Activated T-helper 9 cell treated with anti-CD3 and anti-CD28 coated beads, Interleukin-2, amount 50 U/mL, for 16 hours (primary cell): ENCODE results near the gene SLC30A9.

ENCODE experiments used
- DNase-seq: peaks from one replicate; pipeline ENCODE4 v3.0.0-alpha.2; 2020; ENCODE audit warnings: low read depth

Gene SLC30A9

DNA sequence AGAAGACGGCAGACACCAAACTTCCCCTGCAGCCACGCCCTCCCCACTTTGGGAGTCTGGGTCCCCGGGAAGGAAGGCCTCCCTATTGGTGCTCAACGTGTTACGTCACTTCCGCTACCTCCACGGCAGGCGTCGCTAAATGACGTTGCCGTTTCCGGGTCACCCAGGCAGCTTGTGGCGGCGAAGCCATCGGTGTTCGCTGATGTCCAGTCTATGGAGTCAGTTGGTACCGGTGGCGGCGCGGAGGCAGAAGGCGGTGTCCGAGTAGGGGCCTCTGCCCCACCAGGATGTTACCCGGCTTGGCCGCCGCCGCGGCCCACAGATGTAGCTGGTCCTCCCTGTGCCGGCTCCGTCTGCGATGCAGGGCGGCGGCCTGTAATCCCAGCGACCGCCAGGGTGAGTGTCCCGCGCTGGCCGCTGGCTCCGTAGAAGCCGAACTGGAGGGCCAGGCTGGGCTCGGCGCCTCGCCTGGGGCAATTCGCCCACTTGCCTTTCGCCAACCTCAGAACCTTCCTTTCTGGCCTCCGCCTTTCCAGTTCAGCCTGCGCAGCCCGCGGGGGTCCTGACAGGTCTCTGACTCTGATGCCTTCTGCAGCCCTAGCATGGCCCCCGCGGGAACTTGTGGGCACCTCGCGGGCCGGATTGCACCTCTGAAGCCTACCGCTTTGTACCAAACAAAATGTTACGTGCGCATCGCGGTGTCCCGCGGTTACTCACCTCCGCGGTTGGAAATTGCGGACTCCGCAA is at the start of gene SLC30A9:
TSS of gene SLC30A9 (plus strand) at position 166 of the 747 bp plus-strand sequence. CDS start at position 288, 122 bp downstream.
- peak; percentile 87 for DNase-seq

- DNase-seq: no peak
Measured at GRCh38 chr4:41940834-41941233, 49.5 kb upstream of the SLC30A9 start.

DNA sequence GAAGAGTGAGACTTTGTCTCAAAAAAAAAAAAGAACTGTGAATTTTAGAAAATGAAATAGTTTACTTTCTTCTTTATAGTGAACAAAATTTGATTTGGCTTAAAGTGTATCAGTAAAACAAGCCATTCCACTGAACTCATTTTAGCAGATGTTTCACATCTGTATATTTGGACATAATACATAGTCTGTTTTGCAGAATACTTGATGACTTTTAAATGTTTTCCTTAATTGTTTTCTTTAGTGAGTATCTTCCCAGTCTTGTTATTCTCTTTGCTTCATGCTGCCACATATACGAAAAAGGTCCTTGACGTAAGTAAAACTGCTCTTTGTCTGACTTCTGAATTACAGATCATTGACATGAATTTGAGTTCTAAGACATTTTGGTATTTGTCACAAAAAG is 46.8 kb upstream of the SLC30A9 start:
- DNase-seq: no peak

- DNase-seq: no peak
Measured at GRCh38 chr4:41944089-41944488, 46.2 kb upstream of the SLC30A9 start.

GRCh38 chr4:41949531-41949930 is 40.8 kb upstream of the SLC30A9 start:
- DNase-seq: no peak

DNA sequence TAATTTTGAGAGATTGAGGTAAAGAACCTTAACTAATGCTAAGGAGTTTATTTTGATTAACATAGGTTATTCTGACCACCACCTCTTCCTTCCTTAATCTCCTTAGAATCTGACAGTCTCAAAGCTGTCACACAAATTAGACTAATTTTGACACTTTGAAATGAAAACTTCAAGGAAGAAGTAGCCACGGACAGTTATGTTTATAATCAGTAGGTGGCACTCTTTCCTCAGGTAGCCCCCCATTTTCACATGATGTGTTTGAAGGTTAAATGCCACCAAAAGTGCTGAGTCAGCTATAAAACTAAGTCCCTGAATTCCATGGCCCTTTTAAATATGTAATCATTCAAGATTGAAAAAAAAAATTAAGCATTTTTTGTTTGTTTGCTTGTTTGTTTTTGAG is 32.7 kb upstream of the SLC30A9 start:
- DNase-seq: no peak

DNA sequence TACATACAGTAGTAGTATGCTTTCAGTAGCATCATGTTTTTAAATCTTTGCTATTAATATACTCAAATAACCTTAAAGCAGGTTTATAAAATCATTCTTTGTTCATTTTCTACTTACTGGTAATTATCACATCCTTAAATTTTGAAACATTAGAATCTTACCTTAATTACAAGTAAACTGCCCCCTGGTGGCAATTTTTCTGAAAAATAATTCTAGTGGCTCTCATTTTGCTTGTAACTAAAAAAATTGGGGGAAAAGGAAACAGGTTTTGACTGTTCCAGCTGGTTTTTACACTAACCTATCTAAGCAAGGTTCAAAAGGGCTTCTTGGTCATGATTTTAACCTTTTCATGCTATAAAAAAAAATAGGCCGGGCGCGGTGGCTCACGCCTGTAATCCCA is 27.2 kb upstream of the SLC30A9 start:
- DNase-seq: no peak

DNA sequence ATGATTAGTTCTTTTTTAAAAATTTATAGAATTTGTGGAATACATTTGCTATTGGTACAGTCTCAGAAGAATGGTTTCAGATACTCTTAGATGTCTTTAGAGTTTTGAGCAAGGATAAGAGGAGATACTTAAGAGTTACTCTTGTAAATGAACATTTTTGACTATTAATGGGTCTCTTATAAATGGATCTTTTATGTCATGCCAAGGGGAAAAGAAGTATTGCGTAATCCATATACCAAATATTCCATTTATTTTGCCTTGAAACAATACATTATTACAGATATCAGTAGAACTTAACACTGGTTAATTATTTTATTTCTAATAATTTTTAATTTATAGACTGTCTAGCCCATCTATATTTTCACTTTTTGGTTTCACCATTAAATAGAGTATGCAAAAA is 25.9 kb upstream of the SLC30A9 start:
- no peak for DNase-seq

GRCh38 chr4:41967392-41967791 is 22.9 kb upstream of the SLC30A9 start:
- DNase-seq: no peak

GRCh38 chr4:41969671-41970070 is 20.7 kb upstream of the SLC30A9 start:
- no peak for DNase-seq

- DNase-seq: no peak
Measured at GRCh38 chr4:41975341-41975740, 15.0 kb upstream of the SLC30A9 start.

DNA sequence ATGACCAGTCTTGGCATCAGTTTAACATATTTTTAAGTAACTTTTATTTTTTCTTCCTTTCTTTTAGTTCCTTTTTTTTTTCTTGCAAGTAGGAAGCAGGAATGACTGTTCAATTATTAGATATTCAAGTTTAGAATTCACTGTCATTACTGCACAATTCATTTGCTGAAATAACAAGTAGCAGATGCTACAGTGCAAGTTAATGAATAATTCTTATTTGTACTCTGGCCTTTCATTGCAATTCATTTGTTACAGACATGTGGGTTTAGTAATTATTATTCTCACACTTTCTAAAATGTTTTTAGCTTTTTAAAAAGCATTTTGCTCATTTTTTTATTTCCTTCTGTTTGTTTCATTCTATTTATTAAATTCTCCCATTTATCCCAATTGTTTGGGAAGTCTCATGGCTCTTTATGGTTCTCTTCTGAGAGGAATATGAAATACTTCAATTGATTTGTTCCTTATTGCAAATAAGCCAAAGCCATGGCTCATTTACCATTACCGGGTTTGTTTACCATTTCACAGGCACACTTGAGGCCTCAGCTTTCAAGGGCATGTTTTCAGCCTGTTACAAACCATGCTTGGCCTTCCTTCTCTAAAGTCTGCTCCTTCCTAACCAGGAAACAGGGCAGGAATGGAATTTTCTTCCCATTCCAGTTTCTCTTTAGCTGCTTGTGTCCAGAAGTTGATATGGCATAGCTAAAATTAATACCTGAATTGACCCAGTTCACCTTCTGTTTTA is 13.4 kb upstream of the SLC30A9 start:
- DNase-seq: no peak

DNA sequence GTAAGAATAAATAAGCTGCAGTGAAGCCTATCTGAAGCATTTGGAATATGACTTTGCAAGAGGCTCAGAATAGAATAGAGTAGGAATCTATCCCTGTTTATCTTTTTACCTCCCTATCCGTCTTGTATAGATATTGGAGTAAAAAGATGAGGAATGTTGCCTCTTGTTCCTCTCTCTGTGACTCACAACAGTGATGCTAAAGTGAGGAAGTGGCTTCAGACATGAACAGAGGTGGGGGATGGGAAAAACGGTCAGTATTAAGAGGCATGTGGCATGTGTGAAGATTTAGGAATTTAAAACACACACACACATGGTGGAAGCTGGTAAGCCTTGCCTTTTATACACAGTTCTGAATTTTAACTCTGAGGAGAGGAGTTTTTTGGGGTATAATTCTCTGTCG is 12.6 kb upstream of the SLC30A9 start:
- DNase-seq: no peak

- DNase-seq: no peak
Measured at GRCh38 chr4:41981456-41981855, 8.9 kb upstream of the SLC30A9 start, which contains the start of gene DCAF4L1. Gene DCAF4L1 (plus strand): TSS chr4:41981756. CDS start chr4:41981793, 37 bp downstream.

DNA sequence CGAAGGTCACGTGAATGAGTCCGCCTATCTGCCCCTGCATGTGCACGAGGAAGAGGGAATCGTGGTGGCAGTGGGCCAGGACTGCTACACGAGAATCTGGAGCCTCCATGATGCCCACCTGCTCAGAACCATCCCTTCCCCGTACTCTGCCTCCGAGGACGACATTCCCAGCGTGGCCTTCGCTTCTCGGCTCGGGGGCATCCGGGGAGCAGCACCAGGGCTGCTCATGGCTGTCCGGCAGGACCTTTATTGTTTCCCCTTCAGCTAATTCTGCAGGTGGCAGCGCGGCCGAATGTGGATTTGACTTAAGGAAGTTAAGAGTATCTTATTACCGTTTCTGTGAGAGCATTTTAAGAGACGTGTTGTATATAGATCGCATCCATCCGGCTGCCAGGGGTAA is 7.6 kb upstream of the SLC30A9 start:
- DNase-seq: no peak

- DNase-seq: no peak
Measured at GRCh38 chr4:41985151-41985550, 5.2 kb upstream of the SLC30A9 start.

GRCh38 chr4:41989994-41990364 is 351 bp upstream of the SLC30A9 start:
- no peak for DNase-seq

DNA sequence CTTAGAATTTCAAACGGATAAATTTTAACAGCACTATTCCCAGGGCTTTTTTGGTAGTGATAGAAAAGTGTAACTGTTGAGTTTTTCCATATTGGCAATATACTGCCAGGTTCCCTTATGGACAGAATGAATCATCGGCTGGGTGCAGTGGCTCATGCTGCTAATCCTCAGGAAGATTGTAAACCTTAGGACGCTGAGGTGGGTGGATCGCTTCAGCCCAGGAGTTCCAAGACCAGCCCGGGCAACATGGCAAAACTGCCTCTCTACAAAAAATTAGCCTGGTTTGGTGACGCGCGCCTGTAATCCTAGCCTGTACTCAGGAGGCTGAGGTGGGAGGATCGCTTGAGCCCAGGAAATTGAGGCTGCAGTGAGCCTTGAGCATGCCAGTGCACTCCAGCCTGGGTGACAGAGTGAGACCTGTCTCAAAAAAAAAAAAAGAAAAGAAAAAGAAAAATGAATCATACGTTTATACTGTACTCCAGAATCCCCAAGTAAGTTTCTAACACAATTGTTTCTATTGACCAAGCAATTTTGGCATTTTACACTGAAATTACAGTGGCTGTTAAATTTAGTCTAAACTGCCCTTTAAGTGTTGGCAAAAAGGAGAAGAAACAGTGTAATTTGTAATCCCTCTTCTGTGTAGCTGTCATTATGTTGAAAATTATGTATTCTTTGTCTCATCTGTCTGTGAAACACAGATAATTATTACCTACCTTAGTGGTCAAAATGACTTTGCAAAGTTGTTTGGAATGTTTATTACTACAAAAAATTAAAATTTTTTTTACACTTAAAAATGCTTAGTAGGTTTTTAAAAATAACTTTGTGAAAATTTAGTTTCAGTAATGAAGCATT is 1.8 kb downstream of the SLC30A9 start:
- DNase-seq: no peak

DNA sequence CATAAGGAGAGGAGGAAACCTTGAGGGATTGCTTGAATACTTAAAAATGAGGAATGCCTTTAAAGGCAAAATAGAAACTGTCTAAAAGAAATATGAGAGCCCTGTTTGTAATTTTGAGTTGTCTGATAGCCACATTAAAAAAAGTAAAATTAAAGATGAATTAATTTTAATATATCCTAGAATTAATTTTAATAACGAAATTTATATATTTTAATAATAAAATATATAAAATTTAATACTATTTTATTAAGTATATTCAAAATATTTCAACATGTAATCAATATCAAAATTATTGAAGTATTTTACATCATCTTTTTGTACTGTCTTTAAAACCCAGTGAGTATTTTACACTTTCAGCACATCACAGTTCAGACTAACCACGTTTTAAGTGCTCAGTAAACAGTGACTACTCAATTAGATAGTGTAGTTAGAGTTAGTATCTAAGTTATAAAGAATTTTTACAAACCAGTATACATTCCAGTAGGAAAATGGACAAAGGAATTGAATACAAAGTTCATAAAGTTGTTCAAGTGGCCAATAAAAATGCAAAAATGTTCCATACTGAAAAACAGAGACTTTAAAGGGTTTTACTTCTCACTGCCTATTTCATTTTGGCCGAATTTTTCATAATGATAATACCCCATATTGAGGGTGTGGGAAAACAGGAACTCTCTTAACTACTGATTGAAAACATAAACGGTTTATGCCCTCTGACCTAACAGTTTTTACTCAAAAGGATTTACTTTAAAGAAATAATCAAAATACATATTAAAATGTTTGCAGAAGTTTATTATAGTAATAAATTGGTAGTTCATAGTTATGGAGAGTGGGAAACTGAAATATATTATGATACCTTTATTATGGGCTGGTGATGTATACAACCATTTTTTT is 2.9 kb downstream of the SLC30A9 start:
- no peak for DNase-seq

GRCh38 chr4:41994461-41994985 is 4.2 kb downstream of the SLC30A9 start:
- no peak for DNase-seq

DNA sequence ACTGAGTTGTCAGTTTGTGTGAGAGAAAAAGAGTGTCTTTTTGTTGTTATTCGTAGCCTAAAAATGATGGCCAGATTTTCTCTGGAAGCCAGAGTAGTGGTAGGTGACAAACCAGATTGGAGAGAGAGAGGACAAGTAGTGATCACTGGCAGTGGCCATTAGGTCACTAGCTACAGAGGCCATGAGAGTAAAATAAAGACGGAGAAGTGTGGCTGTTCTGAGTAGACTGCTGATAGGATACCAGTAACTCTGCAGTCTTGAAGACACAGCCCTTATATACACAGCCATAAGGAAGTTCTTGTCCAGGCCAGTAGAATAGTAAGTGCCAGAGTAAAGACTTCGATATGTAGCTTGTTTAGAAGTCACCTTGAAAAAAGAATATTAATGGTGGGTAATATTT is 7.7 kb downstream of the SLC30A9 start:
- no peak for DNase-seq
